ENCODE results near the gene SLCO1B1. TPM values are rescaled to one million over a fixed set of nuclear protein-coding genes. Genes with fewer than 3 reads are reported as not detected.

SLCO1B1 gene
- polyA plus RNA-seq, 1 of the 3 experiments (the other 2 are of a cell fraction) = not detected

GRCh38 chr12:21234395-21234794 is 103.4 kb downstream of the SLCO1B1 start (continued):
- TF ChIP-seq IRF3 (IDR thresholded peaks at IDR 0.05; ENCODE audit: low read depth, low read length) = no peak
- no peak for TF ChIP-seq MEF2A (IDR thresholded peaks at IDR 0.05; ENCODE audit: borderline replicate concordance, low read depth)
- TF ChIP-seq FOXM1 (IDR thresholded peaks at IDR 0.05; ENCODE audit: low read depth) = no peak
- no peak for TF ChIP-seq USF2 (IDR thresholded peaks at IDR 0.05; ENCODE audit: borderline replicate concordance, low read depth, low read length)
- no peak for TF ChIP-seq MXI1 (IDR thresholded peaks at IDR 0.05; ENCODE audit: low read depth, low read length)
- TF ChIP-seq FOXJ3 (CRISPR knock-in tag; IDR thresholded peaks at IDR 0.05) = no peak
- no peak for TF ChIP-seq EZH2phosphoT487 (IDR thresholded peaks at IDR 0.05; ENCODE audit: borderline replicate concordance, low read depth)
- no peak for TF ChIP-seq CTCF (IDR thresholded peaks at IDR 0.05)

GRCh38 chr12:21239866-21240265 is 108.9 kb downstream of the SLCO1B1 start:
- 48% methylated on average over 4 of the region's 4 CpGs for WGBS (ENCODE audit: low lambda C conversion rate)
- Histone ChIP-seq H4K20me1 (ENCODE audit: insufficient read depth) (no peaks in the 10 kb centered on the region), H3K9me2 (no peaks in the 10 kb centered on the region), H3K36me3 (replicated peaks in 1 of 2; ENCODE audit: control insufficient read depth in 1 of 2, insufficient read depth in 2 of 2, low read length in 1 of 2) (no peaks in the 10 kb centered on the region), H3K9ac (no peak overlapping the region), H3K27me3 (ENCODE audit: insufficient read depth) (no peaks in the 10 kb centered on the region), H3K9me3 (no peaks in the 10 kb centered on the region), H3K79me2 (ENCODE audit: insufficient read depth) (no peaks in the 10 kb centered on the region), H3K4me2 (no peak overlapping the region), H3F3A (replicated peaks; ENCODE audit: insufficient read depth) (no peaks in the 10 kb centered on the region), H2AFZ (ENCODE audit: low read depth) (no peak overlapping the region), H3K4me1 (ENCODE audit: control insufficient read depth in 1 of 2, insufficient read depth in 2 of 2, low read depth in 1 of 2, low read length in 1 of 2) (no peaks in the 10 kb centered on the region), H3K27ac (ENCODE audit: low read depth in 2 of 2, low read length in 1 of 2) (no peak overlapping the region), H3K4me3 (ENCODE audit: low read depth in 2 of 2, low read length in 1 of 2) (no peak overlapping the region)
- CTCF ChIA-PET = interaction anchor here (0.7 kb wide), 1 partner anchor 9 kb away, joined by 4 read pairs; no protein-coding TSS in a partner anchor
- DNase-seq = no peak
- POLR2A ChIA-PET = no interaction called here
- no peak for TF ChIP-seq RXRA (IDR thresholded peaks at IDR 0.05; ENCODE audit: borderline replicate concordance, low read depth)
- no peak for TF ChIP-seq NFIC (IDR thresholded peaks at IDR 0.05; ENCODE audit: borderline replicate concordance)
- no peak for TF ChIP-seq EZH2phosphoT487 (IDR thresholded peaks at IDR 0.05; ENCODE audit: borderline replicate concordance, low read depth)
- no peak for TF ChIP-seq SIN3A (IDR thresholded peaks at IDR 0.05; ENCODE audit: borderline replicate concordance, low read depth, low read length)
- TF ChIP-seq PBX3 (IDR thresholded peaks at IDR 0.05) = no peak
- TF ChIP-seq SMC3 (IDR thresholded peaks at IDR 0.05; ENCODE audit: low read depth, low read length) = no peak
- TF ChIP-seq USF2 (IDR thresholded peaks at IDR 0.05; ENCODE audit: borderline replicate concordance, low read depth, low read length) = no peak
- TF ChIP-seq TCF12 (IDR thresholded peaks at IDR 0.05) = no peak
- no peak for TF ChIP-seq REST (IDR thresholded peaks at IDR 0.05; ENCODE audit: low read depth, low read length)
- TF ChIP-seq USF1 (IDR thresholded peaks at IDR 0.05; ENCODE audit: borderline replicate concordance, low read depth) = no peak
- TF ChIP-seq EP300 (IDR thresholded peaks at IDR 0.05; ENCODE audit: borderline replicate concordance in 1 of 2, low read depth in 1 of 2, low read length in 1 of 2) = no peak
- no peak for TF ChIP-seq TEAD4 (IDR thresholded peaks at IDR 0.05; ENCODE audit: borderline replicate concordance, insufficient read depth)
- no peak for TF ChIP-seq POLR2AphosphoS5 (IDR thresholded peaks at IDR 0.05; ENCODE audit: low read depth, low read length)
- TF ChIP-seq RFX5 (IDR thresholded peaks at IDR 0.05; ENCODE audit: low read length) = no peak
- no peak for TF ChIP-seq GATA2 (CRISPR knock-in tag; IDR thresholded peaks at IDR 0.05)

Measured in SK-N-SH (cell line).